Measurements from ENCODE around the gene FAM163B. TPM values are rescaled to one million over a fixed set of nuclear protein-coding genes. Genes with fewer than 3 reads are reported as not detected.

FAM163B gene
- not detected in 2 replicates for total RNA-seq

DNA sequence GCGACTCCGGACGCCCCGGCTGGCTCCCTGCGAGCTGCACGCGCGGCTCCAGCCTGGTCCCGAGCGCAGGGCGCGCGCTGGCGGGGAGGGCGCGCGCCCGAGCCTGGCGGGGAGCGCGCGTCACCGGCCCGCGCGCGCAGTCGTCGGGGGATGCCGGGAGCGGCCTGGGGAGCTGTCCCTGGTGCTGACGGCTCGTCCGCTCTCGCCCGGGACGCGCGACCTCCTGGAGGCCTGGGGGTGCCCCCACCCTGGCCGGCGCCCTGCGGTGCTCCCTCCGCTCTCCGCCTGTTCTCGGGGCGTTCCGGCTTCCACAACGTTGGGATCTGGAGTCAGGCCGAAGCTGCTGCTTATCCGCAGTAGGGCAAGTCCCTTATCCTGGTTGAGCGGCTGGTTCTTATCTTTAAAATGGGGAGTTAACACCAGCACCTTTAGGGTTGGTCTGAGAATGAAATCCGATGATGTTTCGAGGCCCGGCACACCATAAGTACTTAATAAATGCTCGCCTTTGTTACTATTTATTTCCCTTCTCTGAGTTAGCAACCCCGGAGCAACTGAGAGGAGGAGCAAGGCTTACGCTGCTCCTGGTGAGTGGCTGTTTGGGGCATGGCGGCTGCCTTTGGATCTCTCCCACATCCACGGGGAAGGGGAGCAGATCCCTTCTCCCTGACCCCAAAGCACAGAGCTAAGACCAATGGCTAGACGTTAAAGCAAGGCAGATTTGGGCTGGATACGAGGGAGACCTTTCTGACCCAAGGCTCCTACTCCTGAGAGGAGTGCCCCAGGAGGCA is at the start of gene FAM163B:
Gene FAM163B (minus strand): TSS at position 79 of the 788 bp plus-strand sequence. CDS start 29,166 bp downstream, outside the sequence.

GRCh38 chr9:133635533-133636531 is 26.6 kb upstream of the FAM163B start, which contains the start of gene DBH:
TSS of gene DBH (plus strand) at chr9:133636363. CDS start at chr9:133636372, 9 bp downstream.

DNA sequence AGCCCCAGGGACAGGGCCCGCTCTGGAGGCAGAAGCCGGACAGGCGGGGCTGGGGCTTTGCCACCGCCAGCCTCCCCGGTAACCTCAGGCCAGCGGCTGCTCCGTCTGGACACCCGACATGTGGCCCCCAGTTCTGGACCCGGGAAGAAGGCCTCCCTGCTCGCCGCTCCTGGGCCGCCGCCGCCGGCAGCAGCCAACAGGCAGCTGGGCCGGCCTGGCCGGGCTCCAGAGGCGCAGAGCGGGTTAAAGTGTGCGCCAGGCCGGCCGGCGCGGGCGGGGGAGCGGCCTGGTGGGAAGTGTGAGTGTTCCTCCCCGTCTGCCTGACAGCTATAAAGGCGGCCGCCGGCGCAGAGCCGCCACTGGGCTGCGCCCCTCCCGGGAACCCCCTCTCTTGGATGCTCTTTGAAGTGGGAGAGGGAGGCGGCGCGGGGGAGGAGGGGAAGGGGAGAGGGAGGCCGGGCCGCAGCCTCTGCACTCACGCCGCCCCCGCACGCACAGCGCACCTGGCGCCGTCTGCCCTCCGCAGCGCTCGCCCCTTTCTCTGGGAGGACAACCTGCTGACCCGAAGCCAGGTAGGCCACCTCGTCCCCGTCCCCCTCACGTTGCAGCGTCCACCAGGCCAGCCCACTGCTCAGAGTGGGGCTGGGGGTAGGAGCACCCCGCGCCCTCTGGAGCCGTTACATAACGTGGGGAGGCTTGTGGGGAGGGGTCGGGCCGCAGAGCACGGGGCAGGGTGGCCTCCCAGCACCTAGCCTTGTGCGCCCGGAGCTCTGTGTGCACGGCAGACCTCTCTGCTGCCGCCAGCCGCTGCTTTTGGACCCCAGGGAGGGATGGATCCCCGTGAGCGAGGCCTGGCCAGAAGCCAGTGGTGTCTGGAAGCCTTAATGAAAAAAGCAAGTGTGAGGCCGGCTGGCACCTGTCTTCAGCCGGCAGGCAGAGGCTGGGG is 74.6 kb downstream of the FAM163B start, which contains the start of gene ADAMTSL2:
Gene ADAMTSL2 (plus strand): TSS at position 359 of the 946 bp plus-strand sequence. CDS start 2,009 bp downstream, outside the sequence.

Other genes starting within 250 kb of the FAM163B start
- gene SURF4, start 233.3 kb downstream of the FAM163B start, total RNA-seq, result 271 and 325 TPM in 2 replicates
- gene STKLD1, start 233.0 kb downstream of the FAM163B start, total RNA-seq, result 0.57 and 3.1 TPM in 2 replicates
- gene REXO4, start 191.4 kb downstream of the FAM163B start, total RNA-seq, result 18.9 and 24.6 TPM in 2 replicates
- 0.53 and 0.57 TPM in 2 replicates for gene ADAMTS13, start 187.0 kb downstream of the FAM163B start, total RNA-seq
- 3.0 and 4.9 TPM in 2 replicates for gene CACFD1, start 149.4 kb downstream of the FAM163B start, total RNA-seq
- gene SLC2A6, start 130.3 kb downstream of the FAM163B start, total RNA-seq, result 19.0 and 33.8 TPM in 2 replicates
- gene MYMK, start 84.4 kb downstream of the FAM163B start, total RNA-seq, result not detected in 2 replicates
- not detected in 2 replicates for gene ADAMTSL2, start 74.7 kb downstream of the FAM163B start, total RNA-seq
- not detected in 2 replicates for gene DBH, start 27.0 kb upstream of the FAM163B start, total RNA-seq
- gene SARDH, start 129.0 kb upstream of the FAM163B start, total RNA-seq, result 0.40 and 0.50 TPM in 2 replicates